ENCODE measurements around the gene CPSF3. TPM values are rescaled to one million over a fixed set of nuclear protein-coding genes. Genes with fewer than 3 reads are reported as not detected.

CPSF3 gene
- total and polyA plus RNA-seq, 9 of the 15 experiments (the other 6 are each of a cell fraction or from before 2014, with no cell fraction given), result 54.2 to 151 (median 94.5) TPM

GRCh38 chr2:9445089-9445488 is 21.6 kb downstream of the CPSF3 start:
- no peak for ATAC-seq
- Histone ChIP-seq H3K4me1 (replicated peaks in 1 of 2; ENCODE audit: control insufficient read depth in 2 of 2, insufficient read depth in 2 of 2, low read length in 2 of 2) (no peaks in the 10 kb centered on the region), H3K9ac (ENCODE audit: insufficient read depth in 1 of 2, low read depth in 2 of 2, low read length in 2 of 2) (no peak overlapping the region), H3K4me2 (ENCODE audit: insufficient read depth, low read length) (no peak overlapping the region), H3K27ac (ENCODE audit: extremely low read depth, low read depth, low read length) (no peak overlapping the region), H3K27me3 (ENCODE audit: control insufficient read depth in 2 of 2, insufficient read depth in 2 of 2, low read length in 2 of 2) (no peaks in the 10 kb centered on the region), H3K9me3 (replicated peaks; ENCODE audit: control insufficient read depth, insufficient read depth, low read depth, low read length) (no peaks in the 10 kb centered on the region), H3K4me3 (no peak overlapping the region), H4K20me1 (replicated peaks; ENCODE audit: control insufficient read depth, insufficient read depth, low read length) (no peaks in the 10 kb centered on the region), H3K79me2 (ENCODE audit: control insufficient read depth, insufficient read depth, low read length) (no peaks in the 10 kb centered on the region), H3K36me3 (ENCODE audit: control insufficient read depth, insufficient read depth, low read length) (peaks cover 74% of the 10 kb centered on the region), H3K9me1 (ENCODE audit: control insufficient read depth, insufficient read depth, low read length) (no peaks in the 10 kb centered on the region), H2AFZ (ENCODE audit: low read depth, low read length) (no peak overlapping the region)
- POLR2A ChIA-PET, result no interaction called here
- in situ Hi-C loops (cut with MboI) (no loop called here), intact Hi-C loops (cut with micrococcal nuclease) (no loop called here)
- WGBS (ENCODE audit: insufficient coverage, low coverage, missing lambda C conversion rate), result 86% methylated on average over 7 of the region's 7 CpGs
- CTCF ChIA-PET (ENCODE audit: low intra/inter-chr PET ratio), result no interaction called here
- DNase-seq (ENCODE audit: extremely low read depth in 1 of 4, low spot score in 3 of 4), result no peak
- no peak for FAIRE-seq
- BruUV-seq (replicated peaks), result no TSS peak
- TF ChIP-seq E2F3 (CRISPR knock-in tag; IDR thresholded peaks at IDR 0.05) (no peak), SMAD3 (CRISPR knock-in tag; conservative IDR thresholded peaks at IDR 0.05) (no peak), ZMIZ1 (IDR thresholded peaks at IDR 0.05; ENCODE audit: low read depth in 2 of 2, low read length in 2 of 2) (no peak), POLR2A (conservative IDR thresholded peaks at IDR 0.05) (no peak), TRIM24 (IDR thresholded peaks at IDR 0.05) (no peak), BRCA1 (IDR thresholded peaks at IDR 0.05) (no peak), BRCA1 (CRISPR knock-in tag; IDR thresholded peaks at IDR 0.05) (no peak), YBX1 (IDR thresholded peaks at IDR 0.05) (no peak), SAFB2 (IDR thresholded peaks at IDR 0.05; ENCODE audit: borderline replicate concordance, low read depth, low read length, severe bottlenecking) (no peak), FOXA1 (IDR thresholded peaks at IDR 0.05; ENCODE audit: borderline replicate concordance) (no peak)
- TF ChIP-seq, protein P1, sequence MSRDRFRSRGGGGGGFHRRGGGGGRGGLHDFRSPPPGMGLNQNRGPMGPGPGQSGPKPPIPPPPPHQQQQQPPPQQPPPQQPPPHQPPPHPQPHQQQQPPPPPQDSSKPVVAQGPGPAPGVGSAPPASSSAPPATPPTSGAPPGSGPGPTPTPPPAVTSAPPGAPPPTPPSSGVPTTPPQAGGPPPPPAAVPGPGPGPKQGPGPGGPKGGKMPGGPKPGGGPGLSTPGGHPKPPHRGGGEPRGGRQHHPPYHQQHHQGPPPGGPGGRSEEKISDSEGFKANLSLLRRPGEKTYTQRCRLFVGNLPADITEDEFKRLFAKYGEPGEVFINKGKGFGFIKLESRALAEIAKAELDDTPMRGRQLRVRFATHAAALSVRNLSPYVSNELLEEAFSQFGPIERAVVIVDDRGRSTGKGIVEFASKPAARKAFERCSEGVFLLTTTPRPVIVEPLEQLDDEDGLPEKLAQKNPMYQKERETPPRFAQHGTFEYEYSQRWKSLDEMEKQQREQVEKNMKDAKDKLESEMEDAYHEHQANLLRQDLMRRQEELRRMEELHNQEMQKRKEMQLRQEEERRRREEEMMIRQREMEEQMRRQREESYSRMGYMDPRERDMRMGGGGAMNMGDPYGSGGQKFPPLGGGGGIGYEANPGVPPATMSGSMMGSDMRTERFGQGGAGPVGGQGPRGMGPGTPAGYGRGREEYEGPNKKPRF (IDR thresholded peaks at IDR 0.05; ENCODE audit: low read depth, low read length), result no peak
- TF ChIP-seq, protein P2, sequence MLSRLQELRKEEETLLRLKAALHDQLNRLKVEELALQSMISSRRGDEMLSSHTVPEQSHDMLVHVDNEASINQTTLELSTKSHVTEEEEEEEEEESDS (CRISPR knock-in tag; IDR thresholded peaks at IDR 0.05), result no peak
